H9 (cell line): Measurements from ENCODE around the gene TMEM222. TPM values are rescaled to one million over a fixed set of nuclear protein-coding genes. Genes with fewer than 3 reads are reported as not detected.

ENCODE experiments used
- DNase-seq: peaks from one replicate; pipeline ENCODE4 v3.0.0-alpha.2; 2017
- H2AFZ ChIP-seq: one replicate; pipeline ENCODE4 v1.6.1; 2013; ENCODE audit warnings: mild to moderate bottlenecking, low read length, control low read depth, moderate library complexity
- H2AK5ac ChIP-seq: 2 replicates; pipeline ENCODE4 v1.6.1; 2013; ENCODE audit warnings: low read length, control low read depth, mixed read lengths; ENCODE audit not compliant: insufficient read length
- H2BK120ac ChIP-seq: one replicate; pipeline ENCODE4 v1.6.1; 2013; ENCODE audit warnings: low read depth, mild to moderate bottlenecking, low read length, control low read depth, inconsistent platforms; ENCODE audit not compliant: poor library complexity, severe bottlenecking
- H2BK12ac ChIP-seq: 2 replicates; pipeline ENCODE4 v1.6.1; 2013; ENCODE audit warnings: low read length, control low read depth, mixed read lengths, low read depth; ENCODE audit not compliant: insufficient read length
- H2BK15ac ChIP-seq: 2 replicates; pipeline ENCODE4 v1.6.1; 2013; ENCODE audit warnings: low read depth, low read length, control low read depth
- H2BK20ac ChIP-seq: one replicate; pipeline ENCODE4 v1.6.1; 2013; ENCODE audit warnings: low read depth, mild to moderate bottlenecking, low read length, control low read depth, inconsistent platforms; ENCODE audit not compliant: poor library complexity, severe bottlenecking
- H2BK5ac ChIP-seq: 2 replicates; pipeline ENCODE4 v1.6.1; 2013; ENCODE audit warnings: low read length, control low read depth, mixed read lengths; ENCODE audit not compliant: insufficient read length
- H3K14ac ChIP-seq: 2 replicates; pipeline ENCODE4 v1.6.1; 2013; ENCODE audit warnings: low read length, control low read depth; ENCODE audit not compliant: insufficient read depth
- H3K18ac ChIP-seq: 2 replicates; pipeline ENCODE4 v1.6.1; 2013; ENCODE audit warnings: low read depth, mild to moderate bottlenecking, mixed read lengths, low read length, control low read depth; ENCODE audit not compliant: insufficient read length
- H3K23ac ChIP-seq: 2 replicates; pipeline ENCODE4 v1.6.1; 2013; ENCODE audit warnings: low read length, control low read depth, mixed read lengths, low read depth; ENCODE audit not compliant: insufficient read length
- H3K23me2 ChIP-seq: 2 replicates; pipeline ENCODE4 v1.6.1; 2013; ENCODE audit warnings: low read depth, mild to moderate bottlenecking, mixed read lengths, low read length, control low read depth; ENCODE audit not compliant: insufficient read length, poor library complexity, severe bottlenecking
- H3K27ac ChIP-seq: 2 replicates; pipeline ENCODE4 v1.5.1; 2013; ENCODE audit warnings: low read length, control low read depth, mixed read lengths, low read depth; ENCODE audit not compliant: insufficient read length
- H3K27me3 ChIP-seq: 2 replicates; pipeline ENCODE4 v1.6.1; 2013; ENCODE audit warnings: low read length, control low read depth, inconsistent platforms; ENCODE audit not compliant: insufficient read depth
- H3K4ac ChIP-seq: 2 replicates; pipeline ENCODE4 v1.6.1; 2013; ENCODE audit warnings: low read depth, mild to moderate bottlenecking, control low read depth, inconsistent platforms, low read length, moderate library complexity
- H3K4me1 ChIP-seq: 2 replicates; pipeline ENCODE4 v1.6.1; 2013; ENCODE audit warnings: low read length, control low read depth, inconsistent platforms; ENCODE audit not compliant: insufficient read depth
- H3K4me2 ChIP-seq: 2 replicates; pipeline ENCODE4 v1.6.1; 2013; ENCODE audit warnings: low read length, control low read depth, mixed read lengths; ENCODE audit not compliant: insufficient read length, insufficient read depth
- H3K56ac ChIP-seq: 2 replicates; pipeline ENCODE4 v1.6.1; 2013; ENCODE audit warnings: low read depth, mild to moderate bottlenecking, mixed read lengths, low read length, control low read depth; ENCODE audit not compliant: insufficient read length
- H3K79me1 ChIP-seq: 2 replicates; pipeline ENCODE4 v1.6.1; 2013; ENCODE audit warnings: low read depth, mild to moderate bottlenecking, moderate library complexity, low read length, control low read depth, inconsistent platforms; ENCODE audit not compliant: insufficient read depth, poor library complexity, severe bottlenecking
- H3K79me2 ChIP-seq: 2 replicates; pipeline ENCODE4 v1.6.1; 2013; ENCODE audit warnings: low read length, control low read depth, inconsistent platforms; ENCODE audit not compliant: insufficient read depth
- H3K9ac ChIP-seq: 2 replicates; pipeline ENCODE4 v1.6.1; 2013; ENCODE audit warnings: low read length, control low read depth, mixed read lengths; ENCODE audit not compliant: insufficient read length; ENCODE audit errors: extremely low read depth
- H3K9me3 ChIP-seq: one replicate; pipeline ENCODE4 v1.6.1; 2013; ENCODE audit warnings: low read depth, low read length, inconsistent platforms; ENCODE audit not compliant: control insufficient read depth
- H3T11ph ChIP-seq: one replicate; pipeline ENCODE4 v1.6.1; 2013; ENCODE audit warnings: mild to moderate bottlenecking, low read length, control low read depth, inconsistent platforms
- H4K20me1 ChIP-seq: one replicate; pipeline ENCODE4 v1.6.1; 2013; ENCODE audit not compliant: control insufficient read depth, insufficient read length, insufficient read depth
- H4K5ac ChIP-seq: 2 replicates; pipeline ENCODE4 v1.6.1; 2013; ENCODE audit warnings: low read depth, mild to moderate bottlenecking, mixed read lengths, low read length, control low read depth; ENCODE audit not compliant: insufficient read length
- H4K8ac ChIP-seq: replicated peaks from 2 replicates; pipeline ENCODE4 v1.6.1; 2013; ENCODE audit warnings: low read length, control low read depth, mixed read lengths, low read depth; ENCODE audit not compliant: insufficient read length
- H4K91ac ChIP-seq: 2 replicates; pipeline ENCODE4 v1.6.1; 2013; ENCODE audit warnings: low read depth, mild to moderate bottlenecking, moderate library complexity, mixed read lengths, low read length, control low read depth; ENCODE audit not compliant: insufficient read length
- H3K27ac Mint-ChIP-seq, 3 experiments: 2 replicates in 2 of 3; 3 replicates in 1 of 3; pipeline ENCODE4 v1.8.0; 2020 to 2021; ENCODE audit warnings: mixed read lengths in 3 of 3, mild to moderate bottlenecking in 1 of 3, moderate library complexity in 1 of 3
- H3K27me3 Mint-ChIP-seq: 2 replicates; pipeline ENCODE4 v1.8.0; 2021; ENCODE audit warnings: low read depth, mild to moderate bottlenecking, moderate library complexity, mixed read lengths
- H3K36me3 Mint-ChIP-seq, 3 experiments: 2 replicates in 2 of 3; 3 replicates in 1 of 3; pipeline ENCODE4 v1.8.0; 2020 to 2021; ENCODE audit warnings: low read depth in 3 of 3, mixed read lengths in 3 of 3; ENCODE audit not compliant: insufficient read depth in 1 of 3
- H3K4me1 Mint-ChIP-seq, 2 experiments: 2 replicates each; pipeline ENCODE4 v1.8.0; 2020; ENCODE audit warnings: mixed read lengths in 2 of 2
- H3K4me3 Mint-ChIP-seq, 2 experiments: 2 replicates in 1 of 2; 3 replicates in 1 of 2; pipeline ENCODE4 v1.8.0; 2020 to 2021; ENCODE audit warnings: mild to moderate bottlenecking in 2 of 2, mixed read lengths in 2 of 2, moderate library complexity in 1 of 2
- H3K9me3 Mint-ChIP-seq, 2 experiments: 2 replicates in 1 of 2; 3 replicates in 1 of 2; pipeline ENCODE4 v1.8.0; 2020; ENCODE audit warnings: mild to moderate bottlenecking in 2 of 2, mixed read lengths in 2 of 2, moderate library complexity in 1 of 2
- WGBS: extraction: QIAGEN DNeasy Blood & Tissue Kit; methylation state at CpG from one replicate; pipeline ENCODE4 v1.1.7; 2013; ENCODE audit warnings: missing lambda C conversion rate, low lambda C conversion rate, mixed read lengths; ENCODE audit not compliant: insufficient read length; ENCODE audit errors: extremely low coverage; 5-methylcytosine and 5-hydroxymethylcytosine counted together
- total RNA-seq: library from RNA; stranded (reverse); gene quantifications from 2 replicates; pipeline ENCODE4 v1.2.1, GENCODE V29; 2021
- TF ChIP-seq, protein P1 (sequence below): fragments of 200-600 bp; sonication (generic); conservative IDR thresholded peaks from 3 replicates; pipeline ENCODE4 v1.8.0; 2021; ENCODE audit warnings: antibody characterized with exemption, mild to moderate bottlenecking

TMEM222 gene
- total RNA-seq, 1 experiment from 2014 or later = 36.8 TPM

DNA sequence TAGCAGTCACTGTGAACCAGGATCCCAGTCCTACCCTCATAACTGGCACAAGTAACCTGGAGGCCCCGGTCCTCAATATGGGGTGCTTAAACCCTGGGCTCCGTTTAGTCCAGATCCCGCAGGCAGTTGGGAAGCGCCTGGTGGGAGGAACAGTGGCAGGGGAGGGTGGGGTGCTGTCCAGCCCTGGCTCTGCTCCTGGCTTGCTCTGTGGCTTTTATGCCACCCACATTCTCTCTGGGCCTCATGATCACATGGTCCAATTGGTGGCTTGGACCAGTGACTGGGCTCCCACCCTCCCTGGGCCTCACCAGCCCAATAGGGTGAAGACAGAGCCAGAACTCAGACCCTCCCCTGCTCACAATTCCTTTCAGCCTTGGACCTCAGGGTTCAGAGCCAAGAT lies 58.3 kb downstream of the TMEM222 start:
- H3K9me3 Mint-ChIP-seq = no peaks in the 10 kb centered on the region
- Histone ChIP-seq H2BK120ac (no peak overlapping the region), H3K23ac (no peak overlapping the region), H3K56ac (no peak overlapping the region), H3K18ac (no peak overlapping the region), H3K4me2 (no peak overlapping the region), H2BK20ac (no peak overlapping the region), H3K79me2 (no peaks in the 10 kb centered on the region), H2BK15ac (no peak overlapping the region), H3K4me1 (no peaks in the 10 kb centered on the region; the same call in 1 of the 2 replicates), H3K14ac (no peak overlapping the region), H2BK5ac (no peak overlapping the region), H3K27ac (no peak overlapping the region), H2BK12ac (no peak overlapping the region), H4K91ac (no peak overlapping the region), H3K9me3 (no peaks in the 10 kb centered on the region), H3T11ph (no peak overlapping the region), H4K5ac (no peak overlapping the region), H3K27me3 (no peaks in the 10 kb centered on the region), H4K20me1 (no peaks in the 10 kb centered on the region), H3K79me1 (no peaks in the 10 kb centered on the region), H4K8ac (no peak overlapping the region), H2AFZ (no peak overlapping the region), H3K23me2 (peaks cover 6% of the 10 kb centered on the region), H3K9ac (no peak overlapping the region), H3K4ac (no peak overlapping the region), H2AK5ac (no peak overlapping the region)
- no peak overlapping the region for H3K27ac Mint-ChIP-seq
- H3K27me3 Mint-ChIP-seq = peaks cover 25% of the 10 kb centered on the region
- TF ChIP-seq, protein P1, sequence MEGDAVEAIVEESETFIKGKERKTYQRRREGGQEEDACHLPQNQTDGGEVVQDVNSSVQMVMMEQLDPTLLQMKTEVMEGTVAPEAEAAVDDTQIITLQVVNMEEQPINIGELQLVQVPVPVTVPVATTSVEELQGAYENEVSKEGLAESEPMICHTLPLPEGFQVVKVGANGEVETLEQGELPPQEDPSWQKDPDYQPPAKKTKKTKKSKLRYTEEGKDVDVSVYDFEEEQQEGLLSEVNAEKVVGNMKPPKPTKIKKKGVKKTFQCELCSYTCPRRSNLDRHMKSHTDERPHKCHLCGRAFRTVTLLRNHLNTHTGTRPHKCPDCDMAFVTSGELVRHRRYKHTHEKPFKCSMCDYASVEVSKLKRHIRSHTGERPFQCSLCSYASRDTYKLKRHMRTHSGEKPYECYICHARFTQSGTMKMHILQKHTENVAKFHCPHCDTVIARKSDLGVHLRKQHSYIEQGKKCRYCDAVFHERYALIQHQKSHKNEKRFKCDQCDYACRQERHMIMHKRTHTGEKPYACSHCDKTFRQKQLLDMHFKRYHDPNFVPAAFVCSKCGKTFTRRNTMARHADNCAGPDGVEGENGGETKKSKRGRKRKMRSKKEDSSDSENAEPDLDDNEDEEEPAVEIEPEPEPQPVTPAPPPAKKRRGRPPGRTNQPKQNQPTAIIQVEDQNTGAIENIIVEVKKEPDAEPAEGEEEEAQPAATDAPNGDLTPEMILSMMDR = no peak
- H3K36me3 Mint-ChIP-seq = no peaks in the 10 kb centered on the region; a peak in 1 of 7 replicates
- H3K4me1 Mint-ChIP-seq = peaks cover 8 to 17% of the 10 kb centered on the region in 2 experiments
- no CpG with 5 or more reads among the region's 4 CpGs for WGBS
- DNase-seq = no peak
- no peak overlapping the region for H3K4me3 Mint-ChIP-seq
